Amniotic stem cell (primary cell): Measurements from ENCODE around the gene AOC3.
"Not testable (repeated sequence)": the region's sequence is repeated elsewhere in the genome, so short reads cannot be mapped to it uniquely, and the experiment has no call there.

Source experiments
- DNase-seq: peaks from one replicate; lab custom pipeline; 2025; lab: John Stamatoyannopoulos, UW

The AOC3 gene

DNA sequence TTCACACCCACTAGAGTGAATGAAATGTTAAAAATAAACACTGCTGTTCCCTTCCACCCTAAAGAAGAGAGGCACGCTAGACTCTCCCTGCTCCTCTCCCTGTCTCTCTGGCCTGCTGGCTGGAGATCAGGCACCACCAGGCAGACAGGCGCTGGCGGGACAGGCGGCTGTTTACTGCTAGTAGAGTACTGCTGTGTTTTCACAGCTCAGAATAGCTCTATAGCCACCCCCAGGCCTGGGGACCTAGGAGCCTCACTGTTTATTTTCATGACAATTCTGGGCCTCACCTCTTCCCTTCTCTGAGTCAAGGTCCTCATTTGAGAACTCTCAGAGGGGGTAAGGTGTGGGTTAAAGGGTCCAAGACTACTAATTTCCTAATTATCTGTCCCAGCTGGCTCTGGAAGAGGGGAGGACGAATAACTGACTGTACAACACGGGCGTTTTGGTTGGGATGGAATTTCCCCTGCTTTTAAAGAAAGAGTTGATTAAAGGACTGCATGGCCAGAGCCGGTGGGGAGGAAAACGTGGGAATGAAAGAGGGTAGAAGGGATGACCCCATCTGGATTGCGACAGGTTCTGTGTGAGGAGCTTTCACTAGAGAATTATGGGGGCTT lies 40.6 kb downstream of the AOC3 start:
- no peak for DNase-seq

GRCh38 chr17:42893359-42893758 lies 42.4 kb downstream of the AOC3 start:
- DNase-seq = no peak

- no peak for DNase-seq
These were observed 43.5 kb downstream of the AOC3 start for GRCh38 chr17:42894283-42895184.

GRCh38 chr17:42895185-42895555 lies 44.2 kb downstream of the AOC3 start:
- DNase-seq = peak; percentile 29

- no peak for DNase-seq
These were observed 47.3 kb downstream of the AOC3 start for GRCh38 chr17:42898147-42898811.

GRCh38 chr17:42899981-42900380 lies 49.0 kb downstream of the AOC3 start:
- DNase-seq = not testable (repeated sequence)

- DNase-seq = no peak
These were observed 49.7 kb downstream of the AOC3 start, which contains the start of gene G6PC1 for GRCh38 chr17:42900460-42901331. Gene G6PC1, plus strand, starts transcription at chr17:42900799. Its CDS starts 78 bp downstream, at chr17:42900877.

- DNase-seq = no peak
These were observed 50.7 kb downstream of the AOC3 start for GRCh38 chr17:42901535-42902229.

- no peak for DNase-seq
These were observed 53.1 kb downstream of the AOC3 start for GRCh38 chr17:42904110-42904469.

DNA sequence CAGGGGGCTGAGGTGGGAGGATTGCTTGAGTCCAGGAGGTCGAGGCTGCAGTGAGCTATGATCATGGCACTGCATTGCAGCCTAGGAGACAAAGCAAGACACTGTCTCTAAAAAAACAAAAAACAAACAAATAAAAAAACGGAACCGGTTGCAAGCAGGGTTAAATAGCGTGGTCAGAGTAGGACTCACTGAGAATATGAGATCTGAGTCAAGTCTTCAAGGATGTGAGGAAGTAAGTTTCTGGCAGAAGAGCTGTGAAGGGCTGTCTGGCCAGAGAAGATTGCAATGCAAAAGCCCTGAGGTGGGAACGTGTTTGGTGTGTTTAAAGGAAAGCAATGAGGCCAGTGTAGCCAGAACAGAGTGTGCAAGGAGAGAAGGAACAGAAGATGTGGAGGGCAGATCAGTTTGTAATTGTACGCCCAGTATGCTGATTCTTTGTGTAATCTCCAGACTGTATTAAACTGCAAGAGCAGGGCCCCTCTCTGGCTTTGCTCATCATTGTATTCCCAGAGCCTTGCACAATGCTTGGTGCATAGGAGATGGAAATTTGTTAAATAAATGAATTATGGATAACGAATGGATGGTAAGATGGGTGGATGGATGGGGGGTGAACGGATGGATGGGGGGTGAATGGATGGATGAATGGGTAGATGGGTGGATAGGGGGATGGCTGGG lies 55.9 kb downstream of the AOC3 start:
- DNase-seq = no peak
